GM23338 (cell line): ENCODE data around the gene SFT2D2. TPM values are rescaled to one million over a fixed set of nuclear protein-coding genes. Genes with fewer than 3 reads are reported as not detected.

Source experiments
- ATAC-seq: fragments of 200-7000 bp; cut with Tn5 transposase; 3 replicates; pipeline ENCODE4 v1.9.1; 2020
- DNase-seq: peaks from one replicate; pipeline ENCODE4 v3.0.0-alpha.2; 2015; ENCODE audit warnings: low spot score
- H2AFZ ChIP-seq: fragments of 200-600 bp; sonication (generic); 2 replicates; pipeline ENCODE4 v1.8.0; 2016; ENCODE audit warnings: antibody characterized with exemption, mild to moderate bottlenecking, moderate library complexity
- H3F3A ChIP-seq: fragments of 200-600 bp; sonication (generic); replicated peaks from 2 replicates; pipeline ENCODE4 v1.8.0; 2017; ENCODE audit warnings: antibody characterized with exemption, mixed run types, low read depth
- H3K27ac ChIP-seq: fragments of 200-600 bp; sonication (generic); 2 replicates; pipeline ENCODE4 v1.6.1; 2016; ENCODE audit warnings: low read depth
- H3K27me3 ChIP-seq: fragments of 200-600 bp; sonication (generic); 2 replicates; pipeline ENCODE4 v1.8.0; 2016; ENCODE audit warnings: mild to moderate bottlenecking, mixed run types, moderate library complexity; ENCODE audit not compliant: insufficient read depth
- H3K36me3 ChIP-seq: fragments of 200-600 bp; sonication (generic); 2 replicates; pipeline ENCODE4 v1.8.0; 2016; ENCODE audit warnings: mild to moderate bottlenecking; ENCODE audit not compliant: insufficient read depth
- H3K4me1 ChIP-seq: fragments of 200-600 bp; sonication (generic); 2 replicates; pipeline ENCODE4 v1.8.0; 2016; ENCODE audit warnings: mild to moderate bottlenecking, moderate library complexity; ENCODE audit not compliant: insufficient read depth
- H3K4me2 ChIP-seq: fragments of 200-600 bp; sonication (generic); 2 replicates; pipeline ENCODE4 v1.7.1; 2017; ENCODE audit warnings: mixed run types
- H3K4me3 ChIP-seq: fragments of 200-600 bp; sonication (generic); 2 replicates; pipeline ENCODE4 v1.6.1; 2016; ENCODE audit warnings: mixed run types
- H3K79me2 ChIP-seq: fragments of 200-600 bp; sonication (generic); replicated peaks from 2 replicates; pipeline ENCODE4 v1.8.0; 2017; ENCODE audit warnings: mild to moderate bottlenecking; ENCODE audit not compliant: insufficient read depth
- H3K9me2 ChIP-seq: fragments of 200-600 bp; sonication (generic); 2 replicates; pipeline ENCODE4 v1.8.0; 2017; ENCODE audit not compliant: insufficient read depth
- H4K20me1 ChIP-seq: fragments of 200-600 bp; sonication (generic); replicated peaks from 2 replicates; pipeline ENCODE4 v1.8.0; 2017; ENCODE audit warnings: mild to moderate bottlenecking; ENCODE audit not compliant: insufficient read depth
- H3K27ac Mint-ChIP-seq: 2 replicates; pipeline ENCODE4 v1.8.0; 2020; ENCODE audit warnings: inconsistent platforms, mild to moderate bottlenecking, moderate library complexity, mixed read lengths
- H3K27me3 Mint-ChIP-seq: 3 replicates; pipeline ENCODE4 v1.8.0; 2022; ENCODE audit warnings: low read depth, mild to moderate bottlenecking, moderate library complexity, mixed read lengths, inconsistent platforms; ENCODE audit not compliant: insufficient read depth, poor library complexity
- H3K36me3 Mint-ChIP-seq: 3 replicates; pipeline ENCODE4 v1.8.0; 2021; ENCODE audit warnings: low read depth, mild to moderate bottlenecking, inconsistent platforms, moderate library complexity, mixed read lengths
- H3K4me1 Mint-ChIP-seq: 3 replicates; pipeline ENCODE4 v1.8.0; 2020; ENCODE audit warnings: mild to moderate bottlenecking, inconsistent platforms, mixed read lengths
- H3K4me3 Mint-ChIP-seq: 3 replicates; pipeline ENCODE4 v1.8.0; 2021; ENCODE audit warnings: moderate library complexity, mild to moderate bottlenecking, inconsistent platforms, mixed read lengths
- H3K9me3 Mint-ChIP-seq: 3 replicates; pipeline ENCODE4 v1.8.0; 2020; ENCODE audit warnings: moderate library complexity, mild to moderate bottlenecking, inconsistent platforms, mixed read lengths
- CREB1 ChIP-seq: fragments of 250-450 bp; sonication (Bioruptor Pico); IDR thresholded peaks from 2 replicates; pipeline ENCODE4 v1.5.0; 2020; ENCODE audit warnings: low read depth, mild to moderate bottlenecking, moderate library complexity
- ETS1 ChIP-seq: IDR thresholded peaks from 2 replicates; pipeline ENCODE4 v1.6.1; 2016; ENCODE audit warnings: antibody characterized with exemption
- EZH2 ChIP-seq: fragments of 200-600 bp; sonication (generic); IDR thresholded peaks from one replicate; pipeline ENCODE4 v1.8.0; 2017; ENCODE audit warnings: antibody characterized with exemption, mild to moderate bottlenecking, low read depth; ENCODE audit not compliant: unreplicated experiment
- EZH2phosphoT487 ChIP-seq: fragments of 200-600 bp; sonication (generic); IDR thresholded peaks from one replicate; pipeline ENCODE4 v1.8.1; 2018; ENCODE audit warnings: antibody characterized with exemption; ENCODE audit not compliant: unreplicated experiment
- JUNB ChIP-seq: IDR thresholded peaks from one replicate; pipeline ENCODE4 v1.6.1; 2016; ENCODE audit warnings: antibody characterized with exemption; ENCODE audit not compliant: unreplicated experiment
- NANOG ChIP-seq: IDR thresholded peaks from 2 replicates; pipeline ENCODE4 v1.6.1; 2016; ENCODE audit warnings: antibody characterized with exemption, borderline replicate concordance
- POLR2AphosphoS5 ChIP-seq: IDR thresholded peaks from 2 replicates; pipeline ENCODE4 v1.6.1; 2016; ENCODE audit warnings: antibody characterized with exemption, low read depth
- STAT1 ChIP-seq: IDR thresholded peaks from one replicate; pipeline ENCODE4 v1.6.1; 2016; ENCODE audit warnings: antibody characterized with exemption; ENCODE audit not compliant: unreplicated experiment
- ZNF114 ChIP-seq: fragments of 250-450 bp; sonication (Bioruptor Pico); IDR thresholded peaks from 2 replicates; pipeline ENCODE4 v1.5.0; 2020; ENCODE audit warnings: mild to moderate bottlenecking, moderate library complexity
- ZNF331 ChIP-seq: fragments of 250-450 bp; sonication (Bioruptor Pico); IDR thresholded peaks from 2 replicates; pipeline ENCODE4 v1.5.0; 2020; ENCODE audit warnings: low read depth, mild to moderate bottlenecking, moderate library complexity
- ZNF462 ChIP-seq: fragments of 250-450 bp; sonication (Bioruptor Pico); IDR thresholded peaks from 2 replicates; pipeline ENCODE4 v1.5.0; 2020; ENCODE audit warnings: mild to moderate bottlenecking, moderate library complexity
- polyA plus RNA-seq: library from polyadenylated mRNA; unstranded; fragments of >200 nt; fragmentation: Nextera tagmentation; extraction: Ambion mirVana; gene quantifications from 2 replicates; pipeline ENCODE4 v1.2.1, GENCODE V29; 2016
- total RNA-seq: library from RNA; depleted of rRNA; stranded (reverse); fragments of >200 nt; shearing (Covaris generic); gene quantifications from 2 replicates; pipeline ENCODE4 v1.2.3, GENCODE V29; 2014
- TF ChIP-seq, protein P1 (sequence below): IDR thresholded peaks from one replicate; pipeline ENCODE4 v1.6.1; 2018; ENCODE audit warnings: antibody characterized with exemption; ENCODE audit not compliant: unreplicated experiment
- TF ChIP-seq, protein P2 (sequence below), 2 experiments: fragments of 200-600 bp in 1 of 2; sonication (generic) in 1 of 2; conservative IDR thresholded peaks; 2 replicates each; pipeline versions ENCODE4 v1.5.1 to v1.6.1; 2016 to 2017; ENCODE audit warnings: antibody characterized with exemption in 2 of 2, low read depth in 2 of 2, mild to moderate bottlenecking in 2 of 2, moderate library complexity in 1 of 2

The SFT2D2 gene
- total and polyA plus RNA-seq, 2 experiments from 2014 or later: 7.6 to 27.2 TPM

GRCh38 chr1:168210312-168210711, 15.5 kb upstream of the SFT2D2 start:
- peaks cover 46% of the 10 kb centered on the region for H3K9me3 Mint-ChIP-seq
- peaks cover 2% of the 10 kb centered on the region for H3K27me3 Mint-ChIP-seq
- H2AFZ ChIP-seq: no peak overlapping the region
- no peaks in the 10 kb centered on the region for H4K20me1 ChIP-seq
- 0 out of 2 replicates have a peak, but pooled peaks cover 4% of the 10 kb centered on the region for H3K9me2 ChIP-seq
- H3K27ac ChIP-seq: no peak overlapping the region
- H3K27me3 ChIP-seq: no peaks in the 10 kb centered on the region
- H3K4me2 ChIP-seq: no peak overlapping the region
- no peaks in the 10 kb centered on the region for H3K4me1 Mint-ChIP-seq
- no peaks in the 10 kb centered on the region for H3K4me1 ChIP-seq
- no peak overlapping the region for H3K4me3 Mint-ChIP-seq
- ATAC-seq (no peak), DNase-seq (no peak)
- no peak overlapping the region for H3K27ac Mint-ChIP-seq
- H3K36me3 ChIP-seq: peaks cover 10% of the 10 kb centered on the region
- H3K36me3 Mint-ChIP-seq: peaks cover 18% of the 10 kb centered on the region; the same call in 2 of the 3 replicates
- H3F3A ChIP-seq: no peaks in the 10 kb centered on the region
- no peak overlapping the region for H3K4me3 ChIP-seq
- H3K79me2 ChIP-seq: no peaks in the 10 kb centered on the region
- TF ChIP-seq STAT1 (no peak), EZH2 (no peak), ZNF331 (CRISPR knock-in tag) (no peak), POLR2AphosphoS5 (no peak), CREB1 (CRISPR knock-in tag) (no peak), ETS1 (no peak), ZNF114 (CRISPR knock-in tag) (no peak), EZH2phosphoT487 (no peak), ZNF462 (CRISPR knock-in tag) (no peak), NANOG (no peak), JUNB (no peak)
- TF ChIP-seq, protein P1, sequence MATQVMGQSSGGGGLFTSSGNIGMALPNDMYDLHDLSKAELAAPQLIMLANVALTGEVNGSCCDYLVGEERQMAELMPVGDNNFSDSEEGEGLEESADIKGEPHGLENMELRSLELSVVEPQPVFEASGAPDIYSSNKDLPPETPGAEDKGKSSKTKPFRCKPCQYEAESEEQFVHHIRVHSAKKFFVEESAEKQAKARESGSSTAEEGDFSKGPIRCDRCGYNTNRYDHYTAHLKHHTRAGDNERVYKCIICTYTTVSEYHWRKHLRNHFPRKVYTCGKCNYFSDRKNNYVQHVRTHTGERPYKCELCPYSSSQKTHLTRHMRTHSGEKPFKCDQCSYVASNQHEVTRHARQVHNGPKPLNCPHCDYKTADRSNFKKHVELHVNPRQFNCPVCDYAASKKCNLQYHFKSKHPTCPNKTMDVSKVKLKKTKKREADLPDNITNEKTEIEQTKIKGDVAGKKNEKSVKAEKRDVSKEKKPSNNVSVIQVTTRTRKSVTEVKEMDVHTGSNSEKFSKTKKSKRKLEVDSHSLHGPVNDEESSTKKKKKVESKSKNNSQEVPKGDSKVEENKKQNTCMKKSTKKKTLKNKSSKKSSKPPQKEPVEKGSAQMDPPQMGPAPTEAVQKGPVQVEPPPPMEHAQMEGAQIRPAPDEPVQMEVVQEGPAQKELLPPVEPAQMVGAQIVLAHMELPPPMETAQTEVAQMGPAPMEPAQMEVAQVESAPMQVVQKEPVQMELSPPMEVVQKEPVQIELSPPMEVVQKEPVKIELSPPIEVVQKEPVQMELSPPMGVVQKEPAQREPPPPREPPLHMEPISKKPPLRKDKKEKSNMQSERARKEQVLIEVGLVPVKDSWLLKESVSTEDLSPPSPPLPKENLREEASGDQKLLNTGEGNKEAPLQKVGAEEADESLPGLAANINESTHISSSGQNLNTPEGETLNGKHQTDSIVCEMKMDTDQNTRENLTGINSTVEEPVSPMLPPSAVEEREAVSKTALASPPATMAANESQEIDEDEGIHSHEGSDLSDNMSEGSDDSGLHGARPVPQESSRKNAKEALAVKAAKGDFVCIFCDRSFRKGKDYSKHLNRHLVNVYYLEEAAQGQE: no peak
- TF ChIP-seq, protein P2, sequence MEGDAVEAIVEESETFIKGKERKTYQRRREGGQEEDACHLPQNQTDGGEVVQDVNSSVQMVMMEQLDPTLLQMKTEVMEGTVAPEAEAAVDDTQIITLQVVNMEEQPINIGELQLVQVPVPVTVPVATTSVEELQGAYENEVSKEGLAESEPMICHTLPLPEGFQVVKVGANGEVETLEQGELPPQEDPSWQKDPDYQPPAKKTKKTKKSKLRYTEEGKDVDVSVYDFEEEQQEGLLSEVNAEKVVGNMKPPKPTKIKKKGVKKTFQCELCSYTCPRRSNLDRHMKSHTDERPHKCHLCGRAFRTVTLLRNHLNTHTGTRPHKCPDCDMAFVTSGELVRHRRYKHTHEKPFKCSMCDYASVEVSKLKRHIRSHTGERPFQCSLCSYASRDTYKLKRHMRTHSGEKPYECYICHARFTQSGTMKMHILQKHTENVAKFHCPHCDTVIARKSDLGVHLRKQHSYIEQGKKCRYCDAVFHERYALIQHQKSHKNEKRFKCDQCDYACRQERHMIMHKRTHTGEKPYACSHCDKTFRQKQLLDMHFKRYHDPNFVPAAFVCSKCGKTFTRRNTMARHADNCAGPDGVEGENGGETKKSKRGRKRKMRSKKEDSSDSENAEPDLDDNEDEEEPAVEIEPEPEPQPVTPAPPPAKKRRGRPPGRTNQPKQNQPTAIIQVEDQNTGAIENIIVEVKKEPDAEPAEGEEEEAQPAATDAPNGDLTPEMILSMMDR (conservative IDR thresholded peaks at IDR 0.05; ENCODE audit: low read depth in 2 of 2): no peak
